CD14-positive monocyte (primary cell): ENCODE results near the gene P2RX3. TPM values are rescaled to one million over a fixed set of nuclear protein-coding genes. Genes with fewer than 3 reads are reported as not detected.

ENCODE experiments used
- DNase-seq, 3 donors: peaks; one replicate each; pipeline ENCODE4 v3.0.0-alpha.2; 2011 to 2022
- H2AFZ ChIP-seq: 2 replicates; pipeline ENCODE4 v1.6.0; 2012; ENCODE audit warnings: mild to moderate bottlenecking, low read depth, low read length, inconsistent platforms; ENCODE audit not compliant: insufficient read depth, poor library complexity, severe bottlenecking
- H3K27ac ChIP-seq, 2 donors: 1 replicate in 1 of 2; 2 replicates in 1 of 2; pipeline ENCODE4 v1.5.1; 2012 to 2013; ENCODE audit warnings: low read length in 2 of 2, control low read depth in 1 of 2, inconsistent platforms in 1 of 2, low read depth in 1 of 2, mild to moderate bottlenecking in 1 of 2
- H3K27me3 ChIP-seq, 2 donors: one replicate each; pipeline versions ENCODE4 v1.6.0 to v1.6.1; 2011 to 2013; ENCODE audit warnings: low read length in 2 of 2; ENCODE audit not compliant: control insufficient read depth in 2 of 2, insufficient read depth in 2 of 2
- H3K36me3 ChIP-seq, 2 donors: replicated peaks in 1 of 2; 1 replicate in 1 of 2; 2 replicates in 1 of 2; pipeline versions ENCODE4 v1.5.1 to v1.6.1; 2012 to 2013; ENCODE audit warnings: low read length in 2 of 2, control low read depth in 1 of 2, inconsistent platforms in 1 of 2, mild to moderate bottlenecking in 1 of 2; ENCODE audit not compliant: insufficient read depth in 2 of 2, control insufficient read depth in 1 of 2
- H3K4me1 ChIP-seq, 2 donors: 1 replicate in 1 of 2; 2 replicates in 1 of 2; pipeline versions ENCODE4 v1.5.1 to v1.6.1; 2012 to 2013; ENCODE audit warnings: low read length in 2 of 2, control low read depth in 1 of 2, inconsistent platforms in 1 of 2, mild to moderate bottlenecking in 1 of 2, moderate library complexity in 1 of 2; ENCODE audit not compliant: insufficient read depth in 2 of 2, control insufficient read depth in 1 of 2
- H3K4me2 ChIP-seq: replicated peaks from 2 replicates; pipeline ENCODE3; 2012; ENCODE audit warnings: low read length, moderate library complexity, mild to moderate bottlenecking; ENCODE audit not compliant: poor library complexity, severe bottlenecking; ENCODE audit errors: extremely low read depth
- H3K4me3 ChIP-seq, 3 experiments: fragments of 200-600 bp in 1 of 3; sonication (generic) in 1 of 3; replicated peaks in 1 of 3; 1 replicate in 2 of 3; 2 replicates in 1 of 3; pipeline ENCODE4 v1.5.1; 2011 to 2013; ENCODE audit warnings: low read length in 3 of 3, mild to moderate bottlenecking in 3 of 3, control low read depth in 2 of 3, low read depth in 2 of 3, inconsistent platforms in 1 of 3, moderate library complexity in 1 of 3
- H3K79me2 ChIP-seq: 2 replicates; pipeline ENCODE4 v1.6.0; 2012; ENCODE audit warnings: mild to moderate bottlenecking, control low read depth, inconsistent platforms, low read length, moderate library complexity; ENCODE audit not compliant: insufficient read depth
- H3K9ac ChIP-seq: 2 replicates; pipeline ENCODE4 v1.6.0; 2017; ENCODE audit warnings: low read length, mild to moderate bottlenecking; ENCODE audit not compliant: insufficient read depth, poor library complexity, severe bottlenecking
- H3K9me3 ChIP-seq, 2 donors: replicated peaks in 1 of 2; 1 replicate in 1 of 2; 2 replicates in 1 of 2; pipeline versions ENCODE4 v1.5.1 to v1.6.1; 2012 to 2013; ENCODE audit warnings: low read length in 2 of 2, control low read depth in 1 of 2; ENCODE audit not compliant: control insufficient read depth in 1 of 2, insufficient read depth in 1 of 2
- H4K20me1 ChIP-seq: 2 replicates; pipeline ENCODE4 v1.6.0; 2012; ENCODE audit warnings: mild to moderate bottlenecking, low read length, control low read depth, moderate library complexity; ENCODE audit not compliant: insufficient read depth
- H3K27ac Mint-ChIP-seq, 7 donors: one replicate each; pipeline ENCODE4 v1.8.0; 2020; ENCODE audit warnings: mild to moderate bottlenecking in 7 of 7, mixed read lengths in 7 of 7, moderate library complexity in 6 of 7, inconsistent platforms in 2 of 7
- H3K27me3 Mint-ChIP-seq, 3 donors: one replicate each; pipeline ENCODE4 v1.8.0; 2021 to 2022; ENCODE audit warnings: low read depth in 3 of 3, mild to moderate bottlenecking in 3 of 3, mixed read lengths in 3 of 3, moderate library complexity in 3 of 3, inconsistent platforms in 1 of 3
- H3K36me3 Mint-ChIP-seq, 2 donors: one replicate each; pipeline ENCODE4 v1.8.0; 2020; ENCODE audit warnings: mixed read lengths in 2 of 2, inconsistent platforms in 1 of 2, mild to moderate bottlenecking in 1 of 2
- H3K4me1 Mint-ChIP-seq: one replicate; pipeline ENCODE4 v1.8.0; 2020; ENCODE audit warnings: mild to moderate bottlenecking, mixed read lengths
- H3K4me3 Mint-ChIP-seq, 2 donors: one replicate each; pipeline ENCODE4 v1.8.0; 2020; ENCODE audit warnings: mild to moderate bottlenecking in 2 of 2, mixed read lengths in 2 of 2, moderate library complexity in 1 of 2
- H3K9me3 Mint-ChIP-seq, 7 donors: one replicate each; pipeline ENCODE4 v1.8.0; 2020 to 2022; ENCODE audit warnings: mixed read lengths in 7 of 7, mild to moderate bottlenecking in 6 of 7, moderate library complexity in 6 of 7, inconsistent platforms in 2 of 7
- CTCF ChIP-seq: fragments of 200-600 bp; IDR thresholded peaks from one replicate; pipeline ENCODE4 v1.8.0; 2022; ENCODE audit warnings: antibody characterized with exemption, mild to moderate bottlenecking
- WGBS: methylation state at CpG from one replicate; pipeline ENCODE4 v1.1.5; 2013; ENCODE audit warnings: missing lambda C conversion rate; ENCODE audit not compliant: insufficient coverage; 5-methylcytosine and 5-hydroxymethylcytosine counted together
- intact Hi-C, 2 donors: fragments of 100-400 bp; cut with micrococcal nuclease; formaldehyde crosslinking; loops; one replicate each; pipeline versions ENCODE4 v1.15.0 to v1.15.1; 2023
- polyA plus RNA-seq, 3 donors: library from polyadenylated mRNA; depleted of rRNA in 1 of 3; unstranded in 2 of 3; stranded (reverse) in 1 of 3; fragments of 300-500 nt in 2 of 3; fragments of >200 nt in 1 of 3; fragmentation: Illumina TruSeq in 2 of 3; gene quantifications; 1 replicate in 2 of 3; 2 replicates in 1 of 3; pipeline ENCODE4 v1.2.3, GENCODE V29; 2012 to 2021

Gene P2RX3
- polyA plus RNA-seq, 3 donors, result not detected

- no peak overlapping the region for H3K4me3 ChIP-seq
- intact Hi-C loops, result no loop called here
- no peaks in the 10 kb centered on the region for H3K36me3 Mint-ChIP-seq
- H2AFZ ChIP-seq, result no peak overlapping the region
- no peaks in the 10 kb centered on the region for H4K20me1 ChIP-seq
- no peak overlapping the region for H3K4me2 ChIP-seq
- H3K9me3 ChIP-seq, result no peaks in the 10 kb centered on the region
- H3K27me3 ChIP-seq, result no peaks in the 10 kb centered on the region
- no peaks in the 10 kb centered on the region for H3K27me3 Mint-ChIP-seq
- peaks cover 6% of the 10 kb centered on the region for H3K4me1 Mint-ChIP-seq
- no peaks in the 10 kb centered on the region for H3K79me2 ChIP-seq
- no peaks in the 10 kb centered on the region for H3K9me3 Mint-ChIP-seq
- TF ChIP-seq CTCF, result no peak
- no peak overlapping the region for H3K4me3 Mint-ChIP-seq
- no peak for DNase-seq
- H3K36me3 ChIP-seq, result no peaks in the 10 kb centered on the region
- no peak overlapping the region for H3K9ac ChIP-seq
- H3K4me1 ChIP-seq, result peaks cover 14 to 17% of the 10 kb centered on the region in 2 donors
- WGBS, result no CpG with 5 or more reads among the region's 2 CpGs
- H3K27ac Mint-ChIP-seq, result no peak overlapping the region
- no peak overlapping the region for H3K27ac ChIP-seq
Measured at GRCh38 chr11:57396744-57397143, 58.6 kb downstream of the P2RX3 start.

DNA sequence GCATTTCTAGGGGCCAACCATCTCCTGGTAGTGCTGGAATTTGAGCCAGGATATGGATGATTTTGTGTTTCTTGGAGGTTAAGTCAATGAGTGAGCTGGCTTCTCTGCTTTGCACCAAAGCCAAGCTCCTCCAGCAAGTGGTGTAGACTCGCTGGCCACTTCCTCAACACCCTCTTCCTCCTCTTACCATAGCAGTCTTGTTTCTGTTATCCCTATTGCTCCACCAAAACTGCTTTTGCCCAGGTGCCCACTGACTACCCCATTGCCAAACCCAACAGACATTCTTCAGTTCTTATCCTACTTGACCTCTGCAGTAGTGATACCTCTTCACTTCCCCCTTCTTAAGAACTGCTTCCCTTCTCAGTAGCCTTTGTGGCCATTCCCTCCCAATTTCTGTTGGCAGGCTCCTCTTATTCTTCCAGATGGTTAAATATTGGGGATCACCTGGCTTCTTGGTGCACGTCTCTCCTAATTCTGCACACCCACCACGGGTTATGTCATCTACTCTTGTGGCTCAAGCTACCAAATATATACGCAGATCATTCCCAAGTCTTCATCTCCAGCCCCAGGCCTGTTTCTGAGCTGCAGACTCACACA, 59.3 kb downstream of the P2RX3 start:
- Mint-ChIP-seq H3K9me3 (peaks cover 0 to under 1% (median 0%) of the 10 kb centered on the region in 7 donors), H3K4me1 (peaks cover 2% of the 10 kb centered on the region), H3K36me3 (no peaks in the 10 kb centered on the region), H3K4me3 (no peak overlapping the region), H3K27me3 (no peaks in the 10 kb centered on the region), H3K27ac (no peak overlapping the region)
- 11% methylated on average over 4 of the region's 4 CpGs for WGBS
- Histone ChIP-seq H3K79me2 (no peaks in the 10 kb centered on the region), H3K36me3 (no peaks in the 10 kb centered on the region), H4K20me1 (no peaks in the 10 kb centered on the region), H3K4me3 (no peak overlapping the region), H3K9ac (no peak overlapping the region), H3K4me1 (peaks cover 14 to 15% of the 10 kb centered on the region in 2 donors), H3K4me2 (no peak overlapping the region), H3K27ac (no peak overlapping the region), H3K9me3 (no peaks in the 10 kb centered on the region), H3K27me3 (no peaks in the 10 kb centered on the region), H2AFZ (no peak overlapping the region)
- TF ChIP-seq CTCF, result no peak
- no peak for DNase-seq
- intact Hi-C loops, result no loop called here
